Panc1 (cell line): Measurements from ENCODE around the gene SHANK1. TPM values are rescaled to one million over a fixed set of nuclear protein-coding genes. Genes with fewer than 3 reads are reported as not detected.

ENCODE experiments used
- ATAC-seq: fragments of 200-7000 bp; cut with Tn5 transposase; 2 replicates; pipeline ENCODE4 v1.9.1; 2020; ENCODE audit warnings: mild to moderate bottlenecking, moderate library complexity
- BruUV-seq: library from RNA; stranded (reverse); fragments of 400-500 nt; replicated peaks from 2 replicates; lab custom pipeline; 2021; lab: Mats Ljungman, UMichigan
- CTCF ChIA-PET: fragments of 300-600 bp; sonication (Branson Sonifier 250); formaldehyde crosslinking; loops from one replicate; lab custom pipeline; 2022; ENCODE audit warnings: antibody characterized with exemption; lab: Charles Lee
- POLR2A ChIA-PET: fragments of 300-600 bp; sonication (Branson Sonifier 250); formaldehyde crosslinking; loops from one replicate; lab custom pipeline; 2022; ENCODE audit warnings: antibody characterized with exemption; lab: Charles Lee
- DNase-seq: peaks from one replicate; pipeline ENCODE4 v3.0.0-alpha.2; 2010; ENCODE audit warnings: low read depth, low spot score
- H3K27ac ChIP-seq: 2 replicates; pipeline ENCODE4 v1.5.1; 2011; ENCODE audit warnings: mild to moderate bottlenecking, low read length, inconsistent platforms
- H3K27me3 ChIP-seq: fragments of 200-500 bp; sonication (Bioruptor generic); 2 replicates; pipeline ENCODE4 v1.6.0; 2014; ENCODE audit warnings: low read length, inconsistent platforms; ENCODE audit not compliant: control insufficient read depth, insufficient read depth
- H3K36me3 ChIP-seq: fragments of 200-500 bp; sonication (Bioruptor generic); 2 replicates; pipeline ENCODE4 v1.5.1; 2014; ENCODE audit warnings: inconsistent platforms, mild to moderate bottlenecking, low read length, moderate library complexity; ENCODE audit not compliant: control insufficient read depth, insufficient read depth
- H3K4me1 ChIP-seq: 2 replicates; pipeline ENCODE4 v1.5.1; 2011; ENCODE audit warnings: inconsistent platforms, mild to moderate bottlenecking, low read length, moderate library complexity; ENCODE audit not compliant: control insufficient read depth, insufficient read depth
- H3K4me3 ChIP-seq, 2 experiments: 2 replicates each; pipeline ENCODE4 v1.5.1; 2011 to 2012; ENCODE audit warnings: low read depth in 2 of 2, low read length in 2 of 2, mild to moderate bottlenecking in 2 of 2, inconsistent platforms in 1 of 2, moderate library complexity in 1 of 2
- H3K9me3 ChIP-seq: fragments of 200-500 bp; sonication (Bioruptor generic); 2 replicates; pipeline ENCODE4 v1.5.1; 2014; ENCODE audit warnings: low read depth, mild to moderate bottlenecking, inconsistent platforms, low read length, moderate library complexity; ENCODE audit not compliant: control insufficient read depth, insufficient read depth
- POLR2AphosphoS5 ChIP-seq: IDR thresholded peaks from 2 replicates; pipeline ENCODE4 v1.6.1; 2012; ENCODE audit warnings: mild to moderate bottlenecking, low read depth, low read length, moderate library complexity
- SIN3A ChIP-seq: IDR thresholded peaks from 2 replicates; pipeline ENCODE4 v1.6.1; 2012; ENCODE audit warnings: low read depth, mild to moderate bottlenecking, low read length, moderate library complexity, borderline replicate concordance; ENCODE audit not compliant: insufficient read depth
- TCF7L2 ChIP-seq: IDR thresholded peaks from 2 replicates; pipeline ENCODE4 v1.6.1; 2011; ENCODE audit warnings: mild to moderate bottlenecking, low read depth, low read length, inconsistent platforms
- in situ Hi-C: cut with HindIII; loops from 2 replicates; pipeline ENCODE4 v1.10.0; 2016; ENCODE audit warnings: low sequenced_read_pairs, low pct_unique_long_range_greater_than_20kb
- intact Hi-C: fragments of 100-400 bp; cut with micrococcal nuclease; formaldehyde crosslinking; loops from one replicate; pipeline ENCODE4 v1.10.0; 2022; ENCODE audit not compliant: unreplicated experiment
- total RNA-seq: library from RNA; stranded (reverse); gene quantifications from one replicate; pipeline ENCODE4 v1.2.1, GENCODE V29; 2021; ENCODE audit not compliant: unreplicated experiment
- TF ChIP-seq, protein P1 (sequence below): fragments of 450-650 bp; IDR thresholded peaks from 2 replicates; pipeline ENCODE4 v1.5.1; 2017; ENCODE audit warnings: mild to moderate bottlenecking
- TF ChIP-seq, protein P2 (sequence below), 2 experiments: IDR thresholded peaks; 2 replicates each; pipeline ENCODE4 v1.6.1; 2011 to 2012; ENCODE audit warnings: low read depth in 2 of 2, control low read depth in 1 of 2, low read length in 1 of 2, mild to moderate bottlenecking in 1 of 2, moderate library complexity in 1 of 2; ENCODE audit not compliant: insufficient read depth in 1 of 2

Gene SHANK1
- total RNA-seq, 1 experiment from 2014 or later = not detected

DNA sequence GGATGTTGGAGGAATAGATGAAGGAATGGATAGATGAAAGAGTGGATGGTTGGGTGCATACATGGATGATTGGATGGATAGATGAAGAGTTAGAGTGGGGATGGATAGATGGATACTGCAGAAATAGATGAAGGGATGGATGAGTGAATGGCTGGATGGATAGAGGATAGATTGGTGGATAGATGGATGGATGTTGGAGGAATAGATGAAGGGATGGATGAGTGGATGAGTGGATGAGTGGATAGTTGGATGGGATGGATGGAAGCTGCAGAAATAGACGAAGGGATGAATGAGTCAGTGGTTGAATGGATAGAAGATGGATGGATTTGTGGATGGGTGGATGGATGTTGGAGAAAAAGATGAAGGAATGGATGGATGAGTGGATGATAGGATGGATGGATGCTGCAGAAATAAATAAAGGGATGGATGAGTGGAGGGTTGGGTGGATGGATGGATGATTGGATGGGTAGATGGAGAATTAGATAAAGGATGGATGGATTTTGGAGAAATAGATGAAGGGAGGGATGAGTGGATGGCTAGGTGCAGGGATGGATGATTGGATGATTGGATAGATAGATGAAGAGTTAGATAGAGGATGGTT is 75.2 kb downstream of the SHANK1 start:
- Histone ChIP-seq H3K27ac (no peak overlapping the region), H3K36me3 (no peaks in the 10 kb centered on the region), H3K9me3 (no peaks in the 10 kb centered on the region), H3K4me1 (no peaks in the 10 kb centered on the region), H3K27me3 (peaks cover 5% of the 10 kb centered on the region), H3K4me3 (no peak overlapping the region)
- CTCF ChIA-PET = no interaction called here
- intact Hi-C loops (no loop called here), in situ Hi-C loops (no loop called here)
- no peak for TF ChIP-seq POLR2AphosphoS5
- DNase-seq (no peak), ATAC-seq (no peak)
- POLR2A ChIA-PET = no interaction called here
- BruUV-seq = no TSS peak

DNA sequence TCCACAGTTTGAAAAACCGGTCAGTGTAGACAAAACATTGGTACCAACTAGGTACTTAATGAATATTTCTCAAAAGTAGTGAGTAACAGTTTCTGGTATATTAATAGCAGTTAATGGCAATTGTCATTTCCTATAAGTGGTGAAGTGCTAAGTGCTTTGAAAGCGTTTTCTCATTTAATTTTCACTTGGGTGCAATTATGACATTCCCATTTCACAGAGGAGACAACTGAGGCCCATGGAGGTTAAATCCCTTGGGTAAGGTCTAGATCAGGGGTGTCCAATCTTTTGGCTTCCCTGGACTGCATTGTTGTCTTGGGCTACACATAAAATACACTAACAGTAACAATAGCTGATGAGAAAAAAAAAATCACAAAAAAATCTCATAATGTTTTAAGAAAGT is 79.2 kb downstream of the SHANK1 start:
- ATAC-seq = no peak
- Histone ChIP-seq H3K27me3 (peaks cover 10% of the 10 kb centered on the region), H3K4me3 (no peak overlapping the region), H3K36me3 (no peaks in the 10 kb centered on the region), H3K4me1 (no peaks in the 10 kb centered on the region), H3K27ac (no peak overlapping the region), H3K9me3 (no peaks in the 10 kb centered on the region)
- DNase-seq = no peak
- ChIA-PET POLR2A (no interaction called here), CTCF (no interaction called here)
- BruUV-seq = no TSS peak
- TF ChIP-seq, protein P1, sequence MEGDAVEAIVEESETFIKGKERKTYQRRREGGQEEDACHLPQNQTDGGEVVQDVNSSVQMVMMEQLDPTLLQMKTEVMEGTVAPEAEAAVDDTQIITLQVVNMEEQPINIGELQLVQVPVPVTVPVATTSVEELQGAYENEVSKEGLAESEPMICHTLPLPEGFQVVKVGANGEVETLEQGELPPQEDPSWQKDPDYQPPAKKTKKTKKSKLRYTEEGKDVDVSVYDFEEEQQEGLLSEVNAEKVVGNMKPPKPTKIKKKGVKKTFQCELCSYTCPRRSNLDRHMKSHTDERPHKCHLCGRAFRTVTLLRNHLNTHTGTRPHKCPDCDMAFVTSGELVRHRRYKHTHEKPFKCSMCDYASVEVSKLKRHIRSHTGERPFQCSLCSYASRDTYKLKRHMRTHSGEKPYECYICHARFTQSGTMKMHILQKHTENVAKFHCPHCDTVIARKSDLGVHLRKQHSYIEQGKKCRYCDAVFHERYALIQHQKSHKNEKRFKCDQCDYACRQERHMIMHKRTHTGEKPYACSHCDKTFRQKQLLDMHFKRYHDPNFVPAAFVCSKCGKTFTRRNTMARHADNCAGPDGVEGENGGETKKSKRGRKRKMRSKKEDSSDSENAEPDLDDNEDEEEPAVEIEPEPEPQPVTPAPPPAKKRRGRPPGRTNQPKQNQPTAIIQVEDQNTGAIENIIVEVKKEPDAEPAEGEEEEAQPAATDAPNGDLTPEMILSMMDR = no peak
- TF ChIP-seq POLR2AphosphoS5 (no peak), SIN3A (no peak), TCF7L2 (no peak)
- TF ChIP-seq, protein P2, sequence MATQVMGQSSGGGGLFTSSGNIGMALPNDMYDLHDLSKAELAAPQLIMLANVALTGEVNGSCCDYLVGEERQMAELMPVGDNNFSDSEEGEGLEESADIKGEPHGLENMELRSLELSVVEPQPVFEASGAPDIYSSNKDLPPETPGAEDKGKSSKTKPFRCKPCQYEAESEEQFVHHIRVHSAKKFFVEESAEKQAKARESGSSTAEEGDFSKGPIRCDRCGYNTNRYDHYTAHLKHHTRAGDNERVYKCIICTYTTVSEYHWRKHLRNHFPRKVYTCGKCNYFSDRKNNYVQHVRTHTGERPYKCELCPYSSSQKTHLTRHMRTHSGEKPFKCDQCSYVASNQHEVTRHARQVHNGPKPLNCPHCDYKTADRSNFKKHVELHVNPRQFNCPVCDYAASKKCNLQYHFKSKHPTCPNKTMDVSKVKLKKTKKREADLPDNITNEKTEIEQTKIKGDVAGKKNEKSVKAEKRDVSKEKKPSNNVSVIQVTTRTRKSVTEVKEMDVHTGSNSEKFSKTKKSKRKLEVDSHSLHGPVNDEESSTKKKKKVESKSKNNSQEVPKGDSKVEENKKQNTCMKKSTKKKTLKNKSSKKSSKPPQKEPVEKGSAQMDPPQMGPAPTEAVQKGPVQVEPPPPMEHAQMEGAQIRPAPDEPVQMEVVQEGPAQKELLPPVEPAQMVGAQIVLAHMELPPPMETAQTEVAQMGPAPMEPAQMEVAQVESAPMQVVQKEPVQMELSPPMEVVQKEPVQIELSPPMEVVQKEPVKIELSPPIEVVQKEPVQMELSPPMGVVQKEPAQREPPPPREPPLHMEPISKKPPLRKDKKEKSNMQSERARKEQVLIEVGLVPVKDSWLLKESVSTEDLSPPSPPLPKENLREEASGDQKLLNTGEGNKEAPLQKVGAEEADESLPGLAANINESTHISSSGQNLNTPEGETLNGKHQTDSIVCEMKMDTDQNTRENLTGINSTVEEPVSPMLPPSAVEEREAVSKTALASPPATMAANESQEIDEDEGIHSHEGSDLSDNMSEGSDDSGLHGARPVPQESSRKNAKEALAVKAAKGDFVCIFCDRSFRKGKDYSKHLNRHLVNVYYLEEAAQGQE (IDR thresholded peaks at IDR 0.05; ENCODE audit: insufficient read depth in 1 of 2, low read depth in 2 of 2, low read length in 1 of 2) = no peak
- intact Hi-C loops = no loop called here
- in situ Hi-C loops = no loop called here
